Gastroesophageal sphincter (tissue), 4 donors: ENCODE results near the gene ZCCHC14. TPM values are rescaled to one million over a fixed set of nuclear protein-coding genes. Genes with fewer than 3 reads are reported as not detected.
"Not testable (repeated sequence)": the region's sequence is repeated elsewhere in the genome, so short reads cannot be mapped to it uniquely, and the experiment has no call there.

ENCODE experiments used
- ATAC-seq: fragments of 150-250 bp; one replicate; pipeline ENCODE4 v1.9.1; 2016; ENCODE audit warnings: mild to moderate bottlenecking, moderate library complexity
- H3K27ac ChIP-seq, 4 donors: fragments of 200-600 bp; sonication (generic) in 3 of 4; 1 replicate in 3 of 4; 2 replicates in 1 of 4; pipeline ENCODE4 v1.5.1; 2016 to 2019
- H3K27me3 ChIP-seq: fragments of 200-600 bp; sonication (generic); one replicate; pipeline ENCODE4 v1.5.1; 2019
- H3K36me3 ChIP-seq, 2 donors: fragments of 200-600 bp; sonication (generic); one replicate each; pipeline ENCODE4 v1.5.1; 2019; ENCODE audit warnings: control low read depth in 1 of 2
- H3K4me1 ChIP-seq, 3 donors: fragments of 200-600 bp; sonication (generic); 1 replicate in 2 of 3; 2 replicates in 1 of 3; pipeline ENCODE4 v1.5.1; 2016 to 2019; ENCODE audit warnings: control low read depth in 2 of 3
- H3K4me3 ChIP-seq, 2 donors: fragments of 200-600 bp; sonication (generic); one replicate each; pipeline ENCODE4 v1.5.1; 2019; ENCODE audit warnings: mild to moderate bottlenecking in 1 of 2, moderate library complexity in 1 of 2
- H3K9me3 ChIP-seq, 3 donors: fragments of 200-600 bp; sonication (generic); one replicate each; pipeline ENCODE4 v1.5.1; 2017 to 2019; ENCODE audit warnings: control low read depth in 2 of 3
- EP300 ChIP-seq: sonication (generic); formaldehyde crosslinking; IDR thresholded peaks from one replicate; pipeline ENCODE4 v1.6.1; 2017; ENCODE audit warnings: antibody characterized with exemption, mild to moderate bottlenecking
- POLR2A ChIP-seq, 2 donors: fragments of 450-650 bp; IDR thresholded peaks; one replicate each; pipeline ENCODE4 v1.6.1; 2017; ENCODE audit warnings: antibody characterized with exemption in 2 of 2, mild to moderate bottlenecking in 2 of 2, moderate library complexity in 1 of 2
- POLR2AphosphoS5 ChIP-seq: sonication (generic); formaldehyde crosslinking; IDR thresholded peaks from one replicate; pipeline ENCODE4 v1.6.1; 2017; ENCODE audit warnings: antibody characterized with exemption
- WGBS, 2 donors: methylation state at CpG; one replicate each; pipeline ENCODE4 v1.1.5; 2018; ENCODE audit warnings: low coverage in 1 of 2; 5-methylcytosine and 5-hydroxymethylcytosine counted together
- total RNA-seq, 4 donors: library from RNA; depleted of rRNA; stranded (reverse); fragments of >200 nt; gene quantifications; one replicate each; pipeline ENCODE4 v1.1.0, GENCODE V29; 2016
- TF ChIP-seq, protein P1 (sequence below), 4 experiments: fragments of 200-600 bp in 2 of 4; fragments of 450-650 bp in 2 of 4; sonication (generic) in 1 of 4; IDR thresholded peaks; one replicate each; pipeline ENCODE4 v1.5.1; 2017 to 2019; ENCODE audit warnings: antibody characterized with exemption in 4 of 4, mild to moderate bottlenecking in 2 of 4, moderate library complexity in 2 of 4

ZCCHC14 gene
- total RNA-seq, 4 donors from 2014 or later, result 15.5 to 24.9 (median 19.9) TPM

DNA sequence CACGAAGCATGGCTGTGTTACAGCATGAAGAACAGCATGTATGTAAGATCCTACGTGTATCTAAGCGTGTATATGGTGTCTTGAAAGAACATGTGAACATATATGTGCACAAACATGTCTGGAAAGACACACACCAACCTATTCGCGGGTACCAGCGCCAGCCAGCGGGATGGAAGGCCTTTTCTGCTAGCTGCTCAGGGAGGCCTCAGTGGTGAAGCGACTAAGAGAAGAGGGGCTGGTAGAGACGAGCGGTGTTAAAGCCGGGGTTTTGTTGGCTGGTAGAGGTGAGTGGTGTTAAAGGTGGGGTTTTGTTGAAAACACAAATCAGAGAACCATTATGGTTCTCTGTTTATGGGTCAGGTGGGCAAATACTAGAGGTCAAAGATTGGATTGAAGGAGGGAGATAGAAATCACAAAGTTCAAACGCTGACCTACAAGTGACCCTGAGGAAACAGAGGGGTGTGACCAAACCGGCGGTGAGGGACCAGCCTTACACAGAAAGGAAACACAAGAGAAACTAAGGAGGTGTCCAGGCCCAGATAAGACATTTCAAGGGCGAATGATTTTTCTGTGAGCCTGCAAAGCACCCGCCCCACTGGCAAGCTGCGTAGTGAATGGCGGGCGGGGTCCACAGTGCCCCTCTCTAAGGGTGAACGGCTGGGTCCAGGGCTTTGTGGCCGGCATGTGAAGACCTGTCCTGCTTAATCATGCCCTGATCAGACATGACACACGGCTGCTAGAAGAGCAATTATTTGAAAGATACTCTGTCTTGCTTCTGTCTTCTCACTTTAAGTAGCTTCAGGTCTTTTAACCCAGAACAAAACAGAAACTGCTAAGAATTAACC lies 8.1 kb downstream of the ZCCHC14 start:
- peaks cover 0 to 90% (median 40%) of the 10 kb centered on the region in 3 donors for H3K4me1 ChIP-seq
- peak overlapping the region; percentile 22 to 73 (median 66) for H3K27ac ChIP-seq
- TF ChIP-seq POLR2A (IDR thresholded peaks at IDR 0.05) (no peak), EP300 (no peak), POLR2AphosphoS5 (no peak)
- TF ChIP-seq, protein P1, sequence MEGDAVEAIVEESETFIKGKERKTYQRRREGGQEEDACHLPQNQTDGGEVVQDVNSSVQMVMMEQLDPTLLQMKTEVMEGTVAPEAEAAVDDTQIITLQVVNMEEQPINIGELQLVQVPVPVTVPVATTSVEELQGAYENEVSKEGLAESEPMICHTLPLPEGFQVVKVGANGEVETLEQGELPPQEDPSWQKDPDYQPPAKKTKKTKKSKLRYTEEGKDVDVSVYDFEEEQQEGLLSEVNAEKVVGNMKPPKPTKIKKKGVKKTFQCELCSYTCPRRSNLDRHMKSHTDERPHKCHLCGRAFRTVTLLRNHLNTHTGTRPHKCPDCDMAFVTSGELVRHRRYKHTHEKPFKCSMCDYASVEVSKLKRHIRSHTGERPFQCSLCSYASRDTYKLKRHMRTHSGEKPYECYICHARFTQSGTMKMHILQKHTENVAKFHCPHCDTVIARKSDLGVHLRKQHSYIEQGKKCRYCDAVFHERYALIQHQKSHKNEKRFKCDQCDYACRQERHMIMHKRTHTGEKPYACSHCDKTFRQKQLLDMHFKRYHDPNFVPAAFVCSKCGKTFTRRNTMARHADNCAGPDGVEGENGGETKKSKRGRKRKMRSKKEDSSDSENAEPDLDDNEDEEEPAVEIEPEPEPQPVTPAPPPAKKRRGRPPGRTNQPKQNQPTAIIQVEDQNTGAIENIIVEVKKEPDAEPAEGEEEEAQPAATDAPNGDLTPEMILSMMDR (IDR thresholded peaks at IDR 0.05), result no peak

DNA sequence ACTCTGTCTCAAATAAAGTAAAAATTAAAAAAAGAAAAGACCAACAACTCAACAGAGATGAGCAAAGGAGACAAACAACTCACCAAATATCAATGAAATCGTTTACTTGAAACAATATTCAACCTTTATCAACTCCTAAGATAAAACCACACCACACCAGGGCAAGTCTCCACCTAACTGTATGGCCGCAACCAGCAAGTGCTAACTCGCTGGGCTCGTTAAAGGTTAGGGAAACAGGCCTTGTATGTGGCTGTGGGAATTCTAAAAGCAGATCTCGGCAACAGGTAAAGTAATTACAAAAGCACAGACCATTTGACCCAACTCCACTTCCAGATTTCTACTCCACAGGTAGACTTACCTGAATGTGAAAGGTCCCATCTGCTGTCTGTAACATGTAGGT lies 9.3 kb downstream of the ZCCHC14 start:
- TF ChIP-seq POLR2AphosphoS5 (no peak), POLR2A (IDR thresholded peaks at IDR 0.05) (no peak), EP300 (no peak)
- TF ChIP-seq, protein P1 (IDR thresholded peaks at IDR 0.05), result no peak
- ATAC-seq, result no peak
- Histone ChIP-seq H3K27ac (no peak overlapping the region), H3K4me3 (no peak overlapping the region), H3K9me3 (no peaks in the 10 kb centered on the region), H3K27me3 (no peaks in the 10 kb centered on the region), H3K36me3 (peaks cover 0 to 5% of the 10 kb centered on the region in 2 donors), H3K4me1 (peaks cover 0 to 78% (median 32%) of the 10 kb centered on the region in 3 donors)
- WGBS, 2 donors, result 87 to 88% methylated on average over 5 of the region's 5 CpGs

More for the DNA sequence above, 8.1 kb downstream of the ZCCHC14 start:
- H3K36me3 ChIP-seq, result peaks cover 0 to 4% of the 10 kb centered on the region in 2 donors
- no peaks in the 10 kb centered on the region for H3K27me3 ChIP-seq
- WGBS, 2 donors, result 72 to 81% methylated on average over 14 to 16 of the region's 22 CpGs
- H3K4me3 ChIP-seq, result no peak overlapping the region
- no peak for ATAC-seq
- no peaks in the 10 kb centered on the region for H3K9me3 ChIP-seq

DNA sequence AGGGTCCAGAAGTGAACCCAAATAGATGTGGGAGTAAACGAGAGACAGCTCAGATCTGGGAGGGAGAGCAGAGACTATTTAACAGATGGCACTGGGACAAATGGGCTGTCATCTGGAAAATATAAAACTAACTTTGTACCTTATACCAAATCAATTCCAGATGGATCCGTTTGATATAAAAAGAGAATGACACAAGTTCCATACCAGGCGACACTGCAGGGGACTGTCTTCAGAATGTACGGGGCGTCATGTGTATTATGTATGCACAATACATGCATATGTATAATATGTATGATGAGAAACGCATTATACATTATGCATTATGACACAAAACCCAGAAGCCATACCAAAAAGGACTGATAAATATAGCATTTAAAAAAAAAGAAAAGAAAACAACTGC lies 10.2 kb downstream of the ZCCHC14 start:
- H3K36me3 ChIP-seq, H3K9me3 ChIP-seq, ATAC-seq, H3K4me3 ChIP-seq, H3K27me3 ChIP-seq: not testable (repeated sequence)
- 86 to 89% methylated on average over 5 to 6 of the region's 6 CpGs for WGBS, 2 donors
- Histone ChIP-seq H3K4me1 (peaks cover 0 to 75% (median 25%) of the 10 kb centered on the region in 3 donors), H3K27ac (peak overlapping the region in 1 of 4 donors; percentile 2)

DNA sequence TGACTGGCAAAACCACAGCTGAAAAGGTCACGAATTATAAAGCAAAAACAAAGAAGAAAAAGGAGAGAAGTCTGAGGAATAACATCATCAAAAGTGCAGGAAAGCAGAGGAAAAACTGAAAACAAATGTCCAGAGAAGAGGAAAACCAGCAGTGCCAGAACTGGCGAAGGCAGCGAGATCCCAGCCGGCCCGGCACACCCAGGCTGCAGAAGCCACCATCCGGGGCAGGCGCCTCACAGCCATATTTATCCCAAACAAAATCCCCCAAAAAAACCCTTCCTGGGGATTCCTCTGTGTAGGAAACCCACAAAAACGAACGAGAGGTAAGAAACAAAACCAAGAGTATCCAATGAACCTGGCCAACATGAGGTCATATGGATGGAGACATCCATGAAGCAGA lies 10.6 kb downstream of the ZCCHC14 start:
- H3K9me3 ChIP-seq, result no peaks in the 10 kb centered on the region
- no peaks in the 10 kb centered on the region for H3K27me3 ChIP-seq
- no peak for TF ChIP-seq POLR2A (IDR thresholded peaks at IDR 0.05)
- TF ChIP-seq EP300, result no peak
- no peak for TF ChIP-seq POLR2AphosphoS5
- TF ChIP-seq, protein P1 (IDR thresholded peaks at IDR 0.05), result no peak
- 67 to 71% methylated on average over 4 to 9 of the region's 9 CpGs for WGBS, 2 donors
- peak overlapping the region in 1 of 4 donors; percentile 2 for H3K27ac ChIP-seq
- H3K4me1 ChIP-seq, result peaks cover 0 to 75% (median 22%) of the 10 kb centered on the region in 3 donors
- H3K36me3 ChIP-seq, result peaks cover 0 to 5% of the 10 kb centered on the region in 2 donors
- ATAC-seq, result no peak
- H3K4me3 ChIP-seq, result no peak overlapping the region

DNA sequence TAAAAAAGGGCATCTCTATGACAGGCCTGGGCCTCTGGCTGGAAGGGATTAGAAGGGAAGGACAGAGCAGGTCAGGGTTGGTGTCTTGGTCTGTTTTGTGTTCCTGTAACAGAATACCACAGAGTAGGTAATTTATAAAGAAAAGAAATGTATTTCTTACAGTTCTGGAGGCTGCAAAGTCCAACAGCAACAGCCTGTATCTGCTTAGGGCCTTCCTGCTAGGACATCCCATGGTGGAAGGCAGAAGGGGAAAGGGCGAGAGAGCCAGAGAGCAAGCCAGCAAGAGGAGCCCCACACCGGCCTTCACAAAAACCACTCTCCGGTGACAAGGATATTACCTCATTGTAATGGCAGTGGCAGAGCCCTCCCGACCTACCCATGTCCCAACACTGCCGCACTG lies 11.1 kb downstream of the ZCCHC14 start:
- H3K27me3 ChIP-seq, H3K4me3 ChIP-seq, H3K36me3 ChIP-seq, H3K9me3 ChIP-seq, ATAC-seq: not testable (repeated sequence)
- 100% methylated on average over 2 of the region's 5 CpGs for WGBS, 2 donors
- Histone ChIP-seq H3K4me1 (peaks cover 0 to 75% (median 19%) of the 10 kb centered on the region in 3 donors), H3K27ac (peak overlapping the region in 1 of 4 donors; percentile 2)

DNA sequence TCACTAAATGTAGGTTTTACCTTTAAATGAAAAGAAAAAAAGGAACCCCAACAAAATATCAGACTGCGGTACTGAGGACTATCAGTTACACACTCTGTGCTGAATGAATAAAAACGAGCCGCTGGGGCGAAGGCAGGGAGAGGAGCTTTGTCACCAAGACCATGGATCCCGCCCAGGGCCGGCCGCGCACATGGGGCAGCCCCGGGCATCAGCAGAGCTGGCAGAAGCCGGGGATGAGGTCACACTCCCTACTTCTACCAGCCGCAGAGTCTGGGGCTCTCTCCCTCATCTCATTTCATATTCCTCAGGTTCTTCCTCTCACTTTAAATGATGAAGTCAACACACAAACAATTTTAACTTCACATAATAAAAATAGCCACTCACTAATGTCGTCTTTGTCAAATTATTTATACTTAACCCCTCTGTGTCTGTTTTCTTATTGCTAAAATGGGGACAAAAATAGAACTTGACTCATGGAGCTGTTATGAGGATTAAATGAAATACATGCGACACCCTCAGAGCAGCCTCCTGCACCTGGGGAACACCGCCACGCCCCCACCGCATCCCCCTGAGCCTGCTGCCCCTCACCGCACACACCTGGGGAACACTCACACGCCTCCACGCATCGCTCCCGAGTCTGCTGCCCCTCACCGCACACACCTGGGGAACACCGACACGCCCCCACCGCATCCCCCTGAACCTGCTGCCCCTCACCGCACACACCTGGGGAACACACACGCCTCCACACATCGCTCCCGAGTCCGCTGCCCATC lies 15.4 kb downstream of the ZCCHC14 start:
- H3K27ac ChIP-seq, H3K36me3 ChIP-seq, H3K27me3 ChIP-seq, H3K4me3 ChIP-seq, H3K9me3 ChIP-seq: not testable (repeated sequence)
- ATAC-seq, result peak; percentile 41
- H3K4me1 ChIP-seq, result peaks cover 3 to 70% (median 18%) of the 10 kb centered on the region in 3 donors
- 54 to 77% methylated on average over 14 to 18 of the region's 30 CpGs for WGBS, 2 donors
